GM19452 (cell line): ENCODE measurements around the gene FOSL1.

Experiments
- ATAC-seq: cut with Tn5 transposase; IDR thresholded peaks from one replicate; pipeline ENCODE4 v1.9.1; 2021; ENCODE audit not compliant: unreplicated experiment

The FOSL1 gene

GRCh38 chr11:65882120-65883057 lies 17.8 kb downstream of the FOSL1 start:
- ATAC-seq, result no peak

GRCh38 chr11:65880844-65881421 lies 19.3 kb downstream of the FOSL1 start:
- ATAC-seq, result no peak

DNA sequence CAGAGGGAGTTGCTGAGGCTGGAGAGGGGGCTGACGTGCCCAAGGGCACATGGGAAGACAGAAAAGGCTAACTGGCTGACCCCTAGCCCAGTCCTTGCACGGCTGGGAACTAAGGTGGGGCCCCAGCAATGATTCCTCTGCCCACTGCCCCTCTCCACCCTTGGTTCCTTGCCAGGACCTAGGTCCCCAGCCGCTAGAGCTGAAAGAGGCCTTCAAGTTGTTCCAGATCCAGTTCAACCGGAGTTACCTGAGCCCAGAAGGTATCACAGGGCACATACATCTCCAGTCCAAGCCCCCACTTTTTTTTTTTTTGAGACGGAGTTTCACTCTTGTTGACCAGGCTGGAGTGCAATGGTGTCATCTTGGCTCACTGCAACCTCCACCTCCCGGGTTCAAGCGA lies 20.2 kb downstream of the FOSL1 start:
- no peak for ATAC-seq

- no peak for ATAC-seq
Measured at GRCh38 chr11:65879617-65880016, 20.6 kb downstream of the FOSL1 start, which contains the start of gene CTSW. Gene CTSW (plus strand): TSS chr11:65879837. CDS start chr11:65879855, 18 bp downstream.

DNA sequence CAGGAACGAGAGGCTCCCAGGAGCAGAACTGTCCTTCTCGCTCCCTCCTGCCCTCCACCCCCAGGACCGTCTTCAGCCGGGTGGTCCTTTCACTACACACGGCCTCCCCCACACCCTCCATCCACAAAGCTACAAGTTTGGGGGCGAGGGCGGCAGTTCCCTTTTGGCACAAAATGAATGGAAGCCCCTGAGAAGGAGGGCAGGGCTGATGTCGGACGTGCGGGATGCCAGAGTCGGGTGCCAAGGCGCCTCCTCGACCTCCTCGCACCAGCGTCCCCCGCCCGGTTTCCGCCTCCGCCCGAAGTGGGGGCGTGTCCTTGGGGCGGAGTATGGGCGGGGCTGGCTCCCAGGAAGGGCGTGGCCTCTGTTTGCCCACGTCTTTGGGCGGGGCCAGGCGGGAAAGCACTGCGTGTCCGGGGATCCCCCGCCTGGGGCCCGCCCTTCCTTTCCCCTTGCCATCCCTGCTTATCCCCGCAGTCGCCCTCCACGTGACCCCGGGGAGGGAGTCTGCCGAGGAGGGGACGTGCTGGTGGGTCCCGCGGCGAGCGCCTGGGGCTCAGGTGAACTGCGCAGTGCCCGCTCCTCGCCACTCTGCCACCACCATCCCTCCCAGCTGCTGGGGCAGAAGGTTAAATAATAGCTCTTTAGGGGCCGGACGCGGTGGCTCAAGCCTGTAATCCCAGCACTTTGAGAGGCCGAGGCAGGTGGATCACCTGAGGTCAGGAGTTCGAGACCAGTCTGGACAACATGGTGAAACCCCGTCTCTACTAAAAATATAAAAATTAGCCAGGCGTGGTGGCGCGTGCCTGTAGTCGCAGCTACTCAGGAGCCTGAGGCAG lies 26.7 kb downstream of the FOSL1 start:
- ATAC-seq, result peak; percentile 76

GRCh38 chr11:65872586-65873317 lies 27.4 kb downstream of the FOSL1 start, which contains the start of gene EFEMP2:
Gene EFEMP2 (minus strand): TSS chr11:65872800. CDS start chr11:65872354, 446 bp downstream.
- no peak for ATAC-seq

- no peak for ATAC-seq
Measured at GRCh38 chr11:65871811-65872548, 28.2 kb downstream of the FOSL1 start.

DNA sequence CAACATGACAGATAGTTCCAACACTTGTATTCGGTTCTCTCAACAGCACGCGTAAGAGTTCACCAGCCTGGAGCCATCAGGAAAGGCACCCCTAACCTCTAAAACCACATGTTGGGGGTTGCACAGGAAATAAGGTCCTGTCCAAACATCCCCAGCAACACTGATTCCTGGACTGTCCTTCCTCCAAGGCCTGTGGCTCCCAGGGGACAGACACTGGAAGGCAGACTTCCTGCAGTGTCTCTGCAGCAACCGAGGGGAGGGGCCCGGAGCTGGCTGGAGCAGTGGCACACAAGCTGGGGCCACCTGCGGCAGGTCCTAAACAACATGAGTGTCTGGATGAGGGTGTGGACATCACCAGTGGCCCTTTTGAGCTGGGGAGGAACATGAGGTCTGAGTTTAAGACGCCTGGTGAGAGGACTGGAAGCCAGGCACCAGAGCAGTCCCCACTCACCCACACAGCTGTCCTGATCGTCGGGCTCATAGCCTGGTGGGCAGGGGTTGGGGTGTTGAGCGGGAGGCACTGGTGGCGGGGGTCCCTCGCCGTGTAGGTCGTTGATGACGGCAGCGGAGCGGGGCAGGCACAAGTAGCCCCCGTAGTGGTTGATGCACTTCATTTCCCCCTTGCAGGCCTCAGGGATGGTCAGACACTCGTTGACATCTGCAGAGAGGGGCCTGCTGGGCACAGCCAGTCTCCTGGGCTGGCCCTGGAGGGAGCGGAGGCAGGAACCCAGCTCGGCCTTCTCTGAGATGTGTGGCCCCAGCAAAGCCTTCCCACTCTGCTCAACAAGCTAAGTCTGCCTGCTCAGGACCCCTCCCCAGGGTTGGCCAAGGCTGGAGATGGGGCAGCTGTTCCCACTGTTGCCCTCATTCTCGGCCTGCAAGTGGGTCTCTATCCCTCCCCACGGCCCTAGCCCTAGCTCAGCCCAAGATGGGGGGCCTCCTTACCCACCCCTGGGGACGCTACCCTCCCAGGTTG lies 29.2 kb downstream of the FOSL1 start:
- no peak for ATAC-seq

DNA sequence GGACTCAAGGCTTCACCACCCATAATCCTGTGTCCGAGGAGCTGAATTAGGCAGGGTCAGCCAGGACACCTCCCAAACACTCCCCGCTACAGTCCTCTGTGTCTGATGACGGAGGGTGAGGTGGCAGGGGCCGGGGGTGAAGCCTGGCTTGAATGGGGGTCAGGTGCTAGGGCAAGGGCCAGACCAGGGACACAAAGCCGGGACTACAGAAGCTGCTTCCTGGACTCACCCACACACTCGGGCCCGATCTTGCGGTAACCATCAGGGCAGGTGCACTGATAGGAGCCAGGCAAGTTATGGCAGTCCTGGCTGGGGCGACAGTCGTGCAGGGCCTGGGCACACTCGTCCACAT lies 29.9 kb downstream of the FOSL1 start:
- ATAC-seq, result no peak

DNA sequence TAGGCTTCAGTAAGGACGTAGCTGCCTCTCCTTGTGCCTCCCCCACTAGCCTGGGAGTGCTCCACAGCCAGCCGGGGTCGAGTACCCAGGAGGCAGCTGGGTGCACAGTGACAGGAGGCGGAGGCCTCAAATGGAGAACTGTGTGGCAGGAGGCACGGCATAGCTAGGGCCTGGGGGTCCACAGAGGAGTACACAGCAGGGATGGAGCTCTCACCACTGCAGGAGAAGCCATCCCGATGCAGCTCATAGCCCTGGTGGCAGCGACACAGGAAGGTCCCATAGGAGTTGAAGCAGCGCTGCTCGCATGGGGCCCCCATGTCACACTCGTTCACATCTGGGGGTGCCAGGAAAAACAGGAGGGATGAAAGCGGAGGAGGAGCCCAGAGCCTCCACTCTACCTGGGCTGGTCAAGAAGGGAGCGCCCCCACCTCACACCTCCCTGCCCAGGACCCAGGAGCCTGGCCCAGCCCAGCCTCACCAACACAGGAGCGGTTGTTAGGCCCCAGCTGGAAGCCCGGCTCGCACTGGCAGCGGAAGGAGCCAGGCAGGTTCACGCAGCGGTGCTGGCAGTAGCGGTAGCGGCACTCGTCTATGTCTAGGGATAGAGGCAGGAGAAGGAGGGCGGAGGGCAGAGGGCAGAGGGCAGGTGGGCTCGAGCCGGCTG lies 30.4 kb downstream of the FOSL1 start:
- no peak for ATAC-seq

- no peak for ATAC-seq
Measured at GRCh38 chr11:65868907-65869306, 31.3 kb downstream of the FOSL1 start.

GRCh38 chr11:65868076-65868667 lies 32.0 kb downstream of the FOSL1 start:
- ATAC-seq, result no peak

DNA sequence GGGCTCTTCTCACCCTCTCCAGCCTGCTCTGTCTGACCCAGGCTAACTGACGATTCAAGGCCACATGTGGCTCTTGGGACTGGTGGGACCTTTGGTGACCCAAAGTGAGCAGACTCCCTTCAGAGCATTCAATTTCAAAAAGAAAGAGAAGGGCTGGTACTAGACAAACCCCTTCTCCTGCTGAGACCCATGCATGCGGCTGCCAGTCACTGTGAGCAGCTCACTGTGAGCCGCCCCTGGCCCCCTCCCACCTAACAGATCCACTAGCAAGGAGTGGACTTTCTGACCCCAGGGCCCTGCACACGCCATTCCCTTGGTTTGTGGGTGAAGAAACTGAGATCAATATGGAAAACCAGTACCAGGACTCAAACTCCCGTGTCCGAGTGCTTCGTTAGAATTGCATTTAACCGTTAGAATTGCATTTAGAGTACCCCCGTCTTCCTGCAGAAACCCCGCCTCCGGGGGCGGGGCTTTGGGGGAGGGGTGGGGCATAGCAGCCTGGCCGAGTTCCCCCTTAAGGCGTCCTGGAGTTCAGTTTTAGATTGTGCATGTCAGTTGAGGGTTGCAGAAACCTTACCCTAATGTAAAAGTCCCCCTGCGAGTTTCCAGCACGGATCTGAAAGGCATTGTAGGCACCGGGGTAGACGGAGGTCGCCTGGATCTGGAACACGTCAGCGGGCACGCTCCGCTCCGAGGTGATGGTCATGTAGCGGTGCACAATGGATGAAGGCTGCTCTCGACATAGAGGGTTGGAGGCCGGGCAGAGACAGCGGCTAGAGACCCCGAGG lies 32.7 kb downstream of the FOSL1 start:
- ATAC-seq, result no peak

DNA sequence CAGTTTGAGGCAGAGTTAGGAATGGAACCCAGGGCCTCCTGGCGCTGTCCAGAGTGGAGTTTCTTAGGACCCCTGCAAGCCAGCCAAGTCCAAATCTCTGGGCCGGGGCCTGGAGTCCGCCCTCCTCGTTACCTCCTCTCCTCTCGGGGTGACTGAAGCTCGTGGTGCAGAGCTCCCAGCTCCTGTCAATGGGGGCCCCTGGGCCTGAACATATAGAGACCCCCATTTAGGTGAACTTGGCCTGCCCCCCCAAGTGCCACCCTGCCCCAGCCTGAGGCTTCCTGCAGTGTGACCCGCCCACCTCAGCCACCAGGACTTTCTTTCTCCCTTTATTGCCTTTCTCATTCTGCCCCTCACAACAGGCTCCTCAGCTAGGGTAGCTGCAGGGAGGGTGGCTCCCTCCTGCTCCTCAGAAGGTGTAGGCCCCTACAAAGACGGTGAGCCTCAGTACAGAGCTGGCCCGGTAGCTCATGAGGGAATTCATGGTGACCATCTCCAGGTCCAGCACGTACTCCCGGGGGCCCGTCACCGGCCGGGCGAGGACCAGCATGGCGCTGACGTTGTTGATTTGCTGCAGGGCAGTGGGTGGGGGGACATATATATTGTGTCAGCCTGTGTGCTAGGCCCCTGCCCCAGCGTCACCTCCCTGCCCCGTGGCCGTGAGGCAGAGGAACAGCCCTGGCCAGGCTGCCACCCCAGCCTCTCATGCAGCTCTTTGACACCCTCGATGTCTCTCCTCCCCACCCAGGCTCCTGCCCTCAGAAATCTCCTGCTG lies 33.5 kb downstream of the FOSL1 start:
- ATAC-seq, result no peak

GRCh38 chr11:65865550-65866172 lies 34.5 kb downstream of the FOSL1 start:
- no peak for ATAC-seq
